GM18907 (cell line): ENCODE measurements around the gene JADE2.

Experiments
- ATAC-seq: cut with Tn5 transposase; IDR thresholded peaks from one replicate; pipeline ENCODE4 v1.9.1; 2021; ENCODE audit warnings: mild to moderate bottlenecking, moderate library complexity; ENCODE audit not compliant: unreplicated experiment

Gene JADE2

DNA sequence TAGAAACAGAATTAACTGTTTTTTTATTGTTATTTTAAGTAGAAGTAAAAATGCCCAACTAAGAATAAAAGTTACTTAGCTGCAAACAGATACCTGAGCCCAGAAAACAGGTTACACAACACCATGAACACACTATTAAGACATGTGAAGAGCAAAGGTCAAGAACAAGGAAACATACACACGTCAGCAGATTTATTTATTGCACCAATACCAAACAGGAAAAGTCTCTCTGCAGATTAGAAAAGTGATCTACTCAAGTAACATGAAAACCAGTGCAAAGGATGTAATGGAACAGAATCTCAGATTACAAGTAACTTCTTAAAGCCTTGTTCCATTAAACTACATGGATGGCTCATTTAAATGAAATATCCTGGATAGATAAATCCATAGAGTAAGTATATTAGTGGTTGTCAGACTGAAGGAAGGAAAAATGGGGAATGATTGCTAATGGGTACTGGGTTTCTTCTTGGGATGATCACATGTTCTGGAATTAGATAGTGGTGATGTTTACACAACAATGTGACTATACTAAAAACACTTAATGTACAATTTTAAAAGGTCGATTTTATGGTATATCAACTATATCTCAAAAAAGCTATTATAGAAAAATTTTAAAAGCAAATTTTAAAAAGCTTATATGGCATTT lies 101.0 kb downstream of the JADE2 start:
- ATAC-seq = no peak
